ENCODE measurements around the gene NXPH2.
"Not testable (repeated sequence)": the region's sequence is repeated elsewhere in the genome, so short reads cannot be mapped to it uniquely, and the experiment has no call there.

Gene NXPH2

GRCh38 chr2:138652378-138652777 is 127.8 kb downstream of the NXPH2 start:
- Histone ChIP-seq H3K9me2 (ENCODE audit: low read depth, low read length) (no peaks in the 10 kb centered on the region), H3K4me2 (ENCODE audit: low read length) (no peak overlapping the region), H3K4me1 (ENCODE audit: insufficient read depth, low read length, severe bottlenecking) (no peaks in the 10 kb centered on the region), H3K9ac (ENCODE audit: low read length) (no peak overlapping the region), H4K20me1 (ENCODE audit: insufficient read depth, low read length) (no peaks in the 10 kb centered on the region), H3K79me2 (ENCODE audit: insufficient read depth, low read length) (no peaks in the 10 kb centered on the region), H3F3A (ENCODE audit: insufficient read depth, low read length) (no peaks in the 10 kb centered on the region), H3K9me3 (ENCODE audit: low read length) (no peaks in the 10 kb centered on the region), H3K4me3 (ENCODE audit: low read depth, low read length, poor library complexity, severe bottlenecking) (no peak overlapping the region), H3K27ac (ENCODE audit: low read depth, low read length, poor library complexity, severe bottlenecking) (no peak overlapping the region), H3K36me3 (ENCODE audit: insufficient read depth, low read length) (no peaks in the 10 kb centered on the region), H2AFZ (ENCODE audit: low read length) (no peak overlapping the region), H3K27me3 (ENCODE audit: insufficient read depth, low read length) (0 out of 2 replicates have a peak, but pooled peaks cover 6% of the 10 kb centered on the region)
- no peak for TF ChIP-seq CTCF (IDR thresholded peaks at IDR 0.05; ENCODE audit: low read length)
- no peak for TF ChIP-seq EZH2 (IDR thresholded peaks at IDR 0.05; ENCODE audit: borderline replicate concordance, low read length)

GRCh38 chr2:138649571-138649970 is 130.6 kb downstream of the NXPH2 start:
- Histone ChIP-seq H3F3A (ENCODE audit: insufficient read depth, low read length) (no peaks in the 10 kb centered on the region), H4K20me1 (ENCODE audit: insufficient read depth, low read length) (no peaks in the 10 kb centered on the region), H3K9me2 (ENCODE audit: low read depth, low read length) (no peaks in the 10 kb centered on the region), H2AFZ (ENCODE audit: low read length) (no peak overlapping the region), H3K27ac (ENCODE audit: low read depth, low read length, poor library complexity, severe bottlenecking) (no peak overlapping the region), H3K9me3 (ENCODE audit: low read length) (no peaks in the 10 kb centered on the region), H3K4me1 (ENCODE audit: insufficient read depth, low read length, severe bottlenecking) (no peaks in the 10 kb centered on the region), H3K27me3 (ENCODE audit: insufficient read depth, low read length) (0 out of 2 replicates have a peak, but pooled peaks cover 6% of the 10 kb centered on the region), H3K4me2 (ENCODE audit: low read length) (no peak overlapping the region), H3K9ac (ENCODE audit: low read length) (no peak overlapping the region), H3K79me2 (ENCODE audit: insufficient read depth, low read length) (no peaks in the 10 kb centered on the region), H3K4me3 (ENCODE audit: low read depth, low read length, poor library complexity, severe bottlenecking) (no peak overlapping the region), H3K36me3 (ENCODE audit: insufficient read depth, low read length) (no peaks in the 10 kb centered on the region)
- TF ChIP-seq CTCF (IDR thresholded peaks at IDR 0.05; ENCODE audit: low read length) (no peak), EZH2 (IDR thresholded peaks at IDR 0.05; ENCODE audit: borderline replicate concordance, low read length) (no peak)

- no peaks in the 10 kb centered on the region for H3K9me3 ChIP-seq (ENCODE audit: low read length)
- no peak overlapping the region for H3K27ac ChIP-seq (ENCODE audit: low read depth, low read length, poor library complexity, severe bottlenecking)
- H4K20me1 ChIP-seq (ENCODE audit: insufficient read depth, low read length) = no peaks in the 10 kb centered on the region
- no peak overlapping the region for H2AFZ ChIP-seq (ENCODE audit: low read length)
- no peaks in the 10 kb centered on the region for H3K4me1 ChIP-seq (ENCODE audit: insufficient read depth, low read length, severe bottlenecking)
- H3K4me3 ChIP-seq (ENCODE audit: low read depth, low read length, poor library complexity, severe bottlenecking) = no peak overlapping the region
- H3F3A ChIP-seq (ENCODE audit: insufficient read depth, low read length) = no peaks in the 10 kb centered on the region
- no peaks in the 10 kb centered on the region for H3K79me2 ChIP-seq (ENCODE audit: insufficient read depth, low read length)
- no peak overlapping the region for H3K4me2 ChIP-seq (ENCODE audit: low read length)
- H3K27me3 ChIP-seq (ENCODE audit: insufficient read depth, low read length) = 0 out of 2 replicates have a peak, but pooled peaks cover 6% of the 10 kb centered on the region
- H3K9ac ChIP-seq (ENCODE audit: low read length) = no peak overlapping the region
- no peak for TF ChIP-seq EZH2 (IDR thresholded peaks at IDR 0.05; ENCODE audit: borderline replicate concordance, low read length)
- no peak for TF ChIP-seq CTCF (IDR thresholded peaks at IDR 0.05; ENCODE audit: low read length)
- H3K36me3 ChIP-seq (ENCODE audit: insufficient read depth, low read length) = no peaks in the 10 kb centered on the region
- H3K9me2 ChIP-seq (ENCODE audit: low read depth, low read length) = no peaks in the 10 kb centered on the region
These were observed 131.6 kb downstream of the NXPH2 start for GRCh38 chr2:138648606-138649005.

GRCh38 chr2:138644776-138645175 is 135.4 kb downstream of the NXPH2 start:
- not testable (repeated sequence) for H3K79me2 ChIP-seq (ENCODE audit: insufficient read depth, low read length); H3K27ac ChIP-seq (ENCODE audit: low read depth, low read length, poor library complexity, severe bottlenecking); H3F3A ChIP-seq (ENCODE audit: insufficient read depth, low read length); H3K9ac ChIP-seq (ENCODE audit: low read length); H3K4me3 ChIP-seq (ENCODE audit: low read depth, low read length, poor library complexity, severe bottlenecking); H3K9me2 ChIP-seq (ENCODE audit: low read depth, low read length); H3K4me1 ChIP-seq (ENCODE audit: insufficient read depth, low read length, severe bottlenecking); H3K27me3 ChIP-seq (ENCODE audit: insufficient read depth, low read length); H3K4me2 ChIP-seq (ENCODE audit: low read length); H2AFZ ChIP-seq (ENCODE audit: low read length); H4K20me1 ChIP-seq (ENCODE audit: insufficient read depth, low read length); H3K36me3 ChIP-seq (ENCODE audit: insufficient read depth, low read length); H3K9me3 ChIP-seq (ENCODE audit: low read length)
